Liver (tissue), 9 donors: ENCODE measurements around the gene FUBP3. TPM values are rescaled to one million over a fixed set of nuclear protein-coding genes. Genes with fewer than 3 reads are reported as not detected.

Source experiments
- DNase-seq: peaks from one replicate; pipeline ENCODE4 v3.0.0-alpha.2; 2017; ENCODE audit warnings: low spot score
- H3K27ac ChIP-seq, 2 donors: one replicate each; pipeline ENCODE4 v1.7.0; 2013; ENCODE audit warnings: inconsistent platforms in 2 of 2, low read length in 2 of 2, control low read depth in 1 of 2, low read depth in 1 of 2, mild to moderate bottlenecking in 1 of 2
- H3K27me3 ChIP-seq, 4 donors: one replicate each; pipeline versions ENCODE4 v1.6.1 to v1.7.0; 2013; ENCODE audit warnings: low read length in 3 of 4, inconsistent platforms in 1 of 4, mild to moderate bottlenecking in 1 of 4, moderate library complexity in 1 of 4; ENCODE audit not compliant: control insufficient read depth in 4 of 4, insufficient read depth in 4 of 4
- H3K36me3 ChIP-seq, 4 donors: one replicate each; pipeline versions ENCODE4 v1.6.1 to v1.7.0; 2013; ENCODE audit warnings: low read length in 3 of 4, mild to moderate bottlenecking in 3 of 4, low read depth in 1 of 4, moderate library complexity in 1 of 4; ENCODE audit not compliant: control insufficient read depth in 4 of 4, insufficient read depth in 3 of 4
- H3K4me1 ChIP-seq, 4 donors: one replicate each; pipeline versions ENCODE4 v1.6.1 to v1.7.0; 2013; ENCODE audit warnings: low read length in 3 of 4, mild to moderate bottlenecking in 3 of 4, moderate library complexity in 1 of 4; ENCODE audit not compliant: control insufficient read depth in 4 of 4, insufficient read depth in 4 of 4
- H3K4me3 ChIP-seq, 3 donors: one replicate each; pipeline versions ENCODE4 v1.6.1 to v1.7.0; 2013; ENCODE audit warnings: low read length in 3 of 3, control low read depth in 1 of 3, low read depth in 1 of 3, mild to moderate bottlenecking in 1 of 3
- H3K9ac ChIP-seq, 2 donors: one replicate each; pipeline ENCODE4 v1.7.0; 2013; ENCODE audit warnings: low read length in 2 of 2, mild to moderate bottlenecking in 2 of 2, moderate library complexity in 2 of 2, control low read depth in 1 of 2, low read depth in 1 of 2
- H3K9me3 ChIP-seq, 4 donors: one replicate each; pipeline versions ENCODE4 v1.6.1 to v1.7.0; 2013; ENCODE audit warnings: low read length in 3 of 4; ENCODE audit not compliant: control insufficient read depth in 4 of 4
- EGR1 ChIP-seq, 2 donors: IDR thresholded peaks; 2 replicates each; pipeline ENCODE4 v1.6.1; 2016 to 2018; ENCODE audit warnings: antibody characterized with exemption in 2 of 2, low read depth in 2 of 2
- FOXA1 ChIP-seq: IDR thresholded peaks from 2 replicates; pipeline ENCODE4 v1.6.1; 2016; ENCODE audit warnings: antibody characterized with exemption
- FOXA2 ChIP-seq: IDR thresholded peaks from 2 replicates; pipeline ENCODE4 v1.6.1; 2016; ENCODE audit warnings: antibody characterized with exemption
- GABPA ChIP-seq, 2 donors: IDR thresholded peaks in 1 of 2; conservative IDR thresholded peaks in 1 of 2; 2 replicates each; pipeline ENCODE4 v1.6.1; 2016; ENCODE audit warnings: antibody characterized with exemption in 2 of 2, mild to moderate bottlenecking in 1 of 2, moderate library complexity in 1 of 2
- HNF4A ChIP-seq, 2 donors: conservative IDR thresholded peaks; 2 replicates each; pipeline ENCODE4 v1.6.1; 2016; ENCODE audit warnings: antibody characterized with exemption in 2 of 2, mild to moderate bottlenecking in 2 of 2
- HNF4G ChIP-seq: IDR thresholded peaks from 2 replicates; pipeline ENCODE4 v1.6.1; 2016; ENCODE audit warnings: antibody characterized with exemption
- JUND ChIP-seq, 2 donors: IDR thresholded peaks; 2 replicates each; pipeline ENCODE4 v1.6.1; 2016; ENCODE audit warnings: antibody characterized with exemption in 2 of 2
- MAX ChIP-seq: IDR thresholded peaks from 2 replicates; pipeline ENCODE4 v1.6.1; 2016; ENCODE audit warnings: antibody characterized with exemption
- NR2F2 ChIP-seq: IDR thresholded peaks from 2 replicates; pipeline ENCODE4 v1.6.1; 2016; ENCODE audit warnings: antibody characterized with exemption
- RAD21 ChIP-seq, 2 donors: IDR thresholded peaks; 2 replicates each; pipeline ENCODE4 v1.6.1; 2016; ENCODE audit warnings: antibody characterized with exemption in 2 of 2, mild to moderate bottlenecking in 2 of 2
- REST ChIP-seq: IDR thresholded peaks from 2 replicates; pipeline ENCODE4 v1.6.1; 2016; ENCODE audit warnings: antibody characterized with exemption, mild to moderate bottlenecking
- RXRA ChIP-seq, 2 donors: IDR thresholded peaks; 2 replicates each; pipeline ENCODE4 v1.6.1; 2017 to 2018; ENCODE audit warnings: antibody characterized with exemption in 2 of 2, mild to moderate bottlenecking in 1 of 2
- SP1 ChIP-seq: IDR thresholded peaks from 2 replicates; pipeline ENCODE4 v1.6.1; 2018; ENCODE audit warnings: antibody characterized with exemption, mild to moderate bottlenecking
- TAF1 ChIP-seq: conservative IDR thresholded peaks from 2 replicates; pipeline ENCODE4 v1.6.1; 2016; ENCODE audit warnings: antibody characterized with exemption, mild to moderate bottlenecking
- YY1 ChIP-seq: IDR thresholded peaks from 2 replicates; pipeline ENCODE4 v1.6.1; 2016; ENCODE audit warnings: antibody characterized with exemption, mild to moderate bottlenecking
- ZBTB33 ChIP-seq: IDR thresholded peaks from 2 replicates; pipeline ENCODE4 v1.6.1; 2016; ENCODE audit warnings: antibody characterized with exemption
- WGBS: extraction: QIAGEN DNeasy Blood & Tissue Kit; methylation state at CpG from one replicate; pipeline ENCODE4 v1.1.7; 2013; 5-methylcytosine and 5-hydroxymethylcytosine counted together
- polyA plus RNA-seq, 2 donors: library from polyadenylated mRNA; stranded (reverse) in 1 of 2; unstranded in 1 of 2; fragments of 200-250 nt in 1 of 2; fragments of >200 nt in 1 of 2; fragmentation: Nextera tagmentation in 1 of 2; extraction: Ambion mirVana in 1 of 2; gene quantifications; one replicate each; pipeline versions ENCODE4 v1.2.1 to v1.2.3, GENCODE V29; 2013 to 2015
- total RNA-seq, 2 donors: library from RNA; depleted of rRNA; stranded (reverse); fragments of >200 nt; gene quantifications; one replicate each; pipeline ENCODE4 v1.2.3, GENCODE V29; 2014
- TF ChIP-seq, protein P1 (sequence below): fragments of 150-350 bp; IDR thresholded peaks from 2 replicates; pipeline ENCODE4 v1.5.1; 2017; ENCODE audit warnings: improper control_type of control experiment, low read depth, low read length; ENCODE audit not compliant: missing input control
- TF ChIP-seq, protein P2 (sequence below): IDR thresholded peaks from 2 replicates; pipeline ENCODE4 v1.6.1; 2016; ENCODE audit warnings: antibody characterized with exemption
- donor health status: healthy.
- donor health status: healthy.
- donor health status: healthy.
- donor health status: healthy.
- donor health status: healthy.

FUBP3 gene
- total and polyA plus RNA-seq, 4 donors, result 16.1 to 39.0 (median 24.8) TPM

- no peaks in the 10 kb centered on the region for H3K9me3 ChIP-seq
- no peaks in the 10 kb centered on the region for H3K36me3 ChIP-seq
- H3K9ac ChIP-seq, result no peak overlapping the region
- no peaks in the 10 kb centered on the region for H3K27me3 ChIP-seq
- no peak overlapping the region for H3K27ac ChIP-seq
- H3K4me1 ChIP-seq, result peaks cover 10 to 40% (median 27%) of the 10 kb centered on the region in 4 donors
- WGBS, result 88% methylated on average over 3 of the region's 3 CpGs
- H3K4me3 ChIP-seq, result no peak overlapping the region
- DNase-seq, result no peak
- TF ChIP-seq HNF4A (conservative IDR thresholded peaks at IDR 0.05), result no peak
- TF ChIP-seq REST, result no peak
- TF ChIP-seq YY1, result no peak
- TF ChIP-seq HNF4G, result no peak
- TF ChIP-seq, protein P1, sequence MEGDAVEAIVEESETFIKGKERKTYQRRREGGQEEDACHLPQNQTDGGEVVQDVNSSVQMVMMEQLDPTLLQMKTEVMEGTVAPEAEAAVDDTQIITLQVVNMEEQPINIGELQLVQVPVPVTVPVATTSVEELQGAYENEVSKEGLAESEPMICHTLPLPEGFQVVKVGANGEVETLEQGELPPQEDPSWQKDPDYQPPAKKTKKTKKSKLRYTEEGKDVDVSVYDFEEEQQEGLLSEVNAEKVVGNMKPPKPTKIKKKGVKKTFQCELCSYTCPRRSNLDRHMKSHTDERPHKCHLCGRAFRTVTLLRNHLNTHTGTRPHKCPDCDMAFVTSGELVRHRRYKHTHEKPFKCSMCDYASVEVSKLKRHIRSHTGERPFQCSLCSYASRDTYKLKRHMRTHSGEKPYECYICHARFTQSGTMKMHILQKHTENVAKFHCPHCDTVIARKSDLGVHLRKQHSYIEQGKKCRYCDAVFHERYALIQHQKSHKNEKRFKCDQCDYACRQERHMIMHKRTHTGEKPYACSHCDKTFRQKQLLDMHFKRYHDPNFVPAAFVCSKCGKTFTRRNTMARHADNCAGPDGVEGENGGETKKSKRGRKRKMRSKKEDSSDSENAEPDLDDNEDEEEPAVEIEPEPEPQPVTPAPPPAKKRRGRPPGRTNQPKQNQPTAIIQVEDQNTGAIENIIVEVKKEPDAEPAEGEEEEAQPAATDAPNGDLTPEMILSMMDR, result no peak
- no peak for TF ChIP-seq FOXA2
- no peak for TF ChIP-seq RAD21 (IDR thresholded peaks at IDR 0.05)
- no peak for TF ChIP-seq EGR1 (IDR thresholded peaks at IDR 0.05; ENCODE audit: low read depth in 2 of 2)
- TF ChIP-seq JUND (IDR thresholded peaks at IDR 0.05), result no peak
- no peak for TF ChIP-seq RXRA (IDR thresholded peaks at IDR 0.05)
- TF ChIP-seq, protein P2, sequence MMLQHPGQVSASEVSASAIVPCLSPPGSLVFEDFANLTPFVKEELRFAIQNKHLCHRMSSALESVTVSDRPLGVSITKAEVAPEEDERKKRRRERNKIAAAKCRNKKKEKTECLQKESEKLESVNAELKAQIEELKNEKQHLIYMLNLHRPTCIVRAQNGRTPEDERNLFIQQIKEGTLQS, result no peak
- TF ChIP-seq TAF1, result no peak
- TF ChIP-seq FOXA1, result no peak
Measured at GRCh38 chr9:130604295-130604694, 24.9 kb downstream of the FUBP3 start.

GRCh38 chr9:130606887-130607600 lies 27.7 kb downstream of the FUBP3 start:
- no peak for DNase-seq
- TF ChIP-seq TAF1 (no peak), MAX (no peak), REST (no peak), JUND (IDR thresholded peaks at IDR 0.05) (no peak), NR2F2 (no peak), FOXA2 (no peak), EGR1 (IDR thresholded peaks at IDR 0.05; ENCODE audit: low read depth in 2 of 2) (no peak), FOXA1 (no peak), RAD21 (IDR thresholded peaks at IDR 0.05) (no peak), RXRA (IDR thresholded peaks at IDR 0.05) (no peak), SP1 (no peak), HNF4A (conservative IDR thresholded peaks at IDR 0.05) (no peak), ZBTB33 (no peak), GABPA (IDR thresholded peaks at IDR 0.05 in 1 of 2, conservative IDR thresholded peaks at IDR 0.05 in 1 of 2) (no peak), YY1 (no peak), HNF4G (no peak)
- TF ChIP-seq, protein P2, result no peak
- Histone ChIP-seq H3K9ac (no peak overlapping the region), H3K4me1 (peaks cover 4 to 25% (median 16%) of the 10 kb centered on the region in 4 donors), H3K4me3 (no peak overlapping the region), H3K36me3 (peaks cover 0 to 7% (median 2%) of the 10 kb centered on the region in 4 donors), H3K9me3 (no peaks in the 10 kb centered on the region), H3K27ac (peak overlapping the region in 1 of 2 donors; percentile 61), H3K27me3 (no peaks in the 10 kb centered on the region)
- 72% methylated on average over 8 of the region's 8 CpGs for WGBS
